ENCODE data around the gene DNAJB14. TPM values are rescaled to one million over a fixed set of nuclear protein-coding genes. Genes with fewer than 3 reads are reported as not detected.

The DNAJB14 gene
- total and polyA plus RNA-seq, 2 of the 13 experiments (the other 11 are each of a cell fraction or from before 2014, with no cell fraction given): 9.1 to 38.1 TPM

DNA sequence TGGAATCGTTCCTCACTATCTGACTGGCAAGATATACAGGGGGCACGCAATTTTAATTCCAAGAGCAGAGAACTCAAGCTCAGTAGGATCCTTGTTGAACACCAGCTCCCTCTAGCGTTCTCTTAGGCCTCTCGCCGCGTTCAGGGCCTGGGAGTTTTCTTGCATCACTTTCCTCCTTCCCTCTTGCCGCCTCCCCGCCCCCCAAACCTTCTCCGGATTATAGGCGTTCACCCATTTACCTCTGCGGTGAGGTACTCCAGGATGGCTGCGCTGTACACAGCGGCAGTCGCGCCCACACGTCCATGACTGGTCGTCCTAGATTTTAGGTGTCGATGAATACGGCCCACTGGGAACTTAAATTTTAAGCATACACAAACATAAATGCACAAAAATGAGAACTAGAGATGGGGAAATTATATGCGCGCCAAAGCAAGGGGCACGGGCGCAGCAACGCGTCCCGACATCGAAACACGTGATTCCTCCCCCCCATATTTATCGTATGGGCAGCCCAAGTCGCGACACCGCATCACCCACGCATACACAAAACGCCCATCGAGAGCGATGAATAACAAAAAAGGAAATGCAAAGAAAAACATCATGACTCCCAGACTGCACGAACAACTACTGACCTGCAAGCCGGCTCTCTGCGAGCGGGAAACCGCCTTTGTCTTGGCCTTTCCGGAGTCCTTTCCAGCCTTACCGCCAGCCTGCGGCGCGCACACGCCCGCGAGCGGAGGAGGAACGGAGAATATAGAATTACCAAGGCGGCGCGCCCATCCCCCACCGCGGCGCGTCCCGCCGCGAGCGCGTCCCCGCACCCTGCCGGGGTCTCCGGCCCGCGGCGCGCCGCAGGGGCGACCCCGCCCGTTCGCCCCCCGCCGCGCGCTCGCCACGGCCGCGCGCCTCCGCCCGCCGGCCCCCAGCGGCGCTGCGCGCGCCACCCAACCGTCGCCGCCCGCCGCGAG, 2.9 kb upstream of the DNAJB14 start (continued):
- TF ChIP-seq ZFP90 (CRISPR knock-in tag; IDR thresholded peaks at IDR 0.05; ENCODE audit: borderline replicate concordance) (no peak), BATF2 (CRISPR knock-in tag; IDR thresholded peaks at IDR 0.05) (no peak), ZNF619 (CRISPR knock-in tag; IDR thresholded peaks at IDR 0.05) (no peak; the same call in 1 of the 2 replicates), FOXC1 (CRISPR knock-in tag; IDR thresholded peaks at IDR 0.05; ENCODE audit: borderline replicate concordance) (no peak; the same call in 1 of the 2 replicates), ZSCAN25 (CRISPR knock-in tag; IDR thresholded peaks at IDR 0.05) (peak; percentile 56; the same call in 1 of the 2 replicates), NRL (CRISPR knock-in tag; IDR thresholded peaks at IDR 0.05; ENCODE audit: borderline replicate concordance) (no peak), SMC3 (IDR thresholded peaks at IDR 0.05; ENCODE audit: low read length) (peak; percentile 61), ZNF432 (CRISPR knock-in tag; IDR thresholded peaks at IDR 0.05; ENCODE audit: borderline replicate concordance) (no peak), ZNF747 (CRISPR knock-in tag; IDR thresholded peaks at IDR 0.05; ENCODE audit: borderline replicate concordance) (no peak), MATR3 (CRISPR knock-in tag; IDR thresholded peaks at IDR 0.05) (no peak), RBAK (CRISPR knock-in tag; IDR thresholded peaks at IDR 0.05) (no peak), ZNF83 (CRISPR knock-in tag; IDR thresholded peaks at IDR 0.05; ENCODE audit: borderline replicate concordance) (no peak), TERF1 (CRISPR knock-in tag; IDR thresholded peaks at IDR 0.05) (no peak), PCBP2 (optimal IDR thresholded peaks at IDR 0.05; ENCODE audit: low read depth, low read length, poor library complexity, severe bottlenecking) (no peak)
- TF ChIP-seq, protein P1, sequence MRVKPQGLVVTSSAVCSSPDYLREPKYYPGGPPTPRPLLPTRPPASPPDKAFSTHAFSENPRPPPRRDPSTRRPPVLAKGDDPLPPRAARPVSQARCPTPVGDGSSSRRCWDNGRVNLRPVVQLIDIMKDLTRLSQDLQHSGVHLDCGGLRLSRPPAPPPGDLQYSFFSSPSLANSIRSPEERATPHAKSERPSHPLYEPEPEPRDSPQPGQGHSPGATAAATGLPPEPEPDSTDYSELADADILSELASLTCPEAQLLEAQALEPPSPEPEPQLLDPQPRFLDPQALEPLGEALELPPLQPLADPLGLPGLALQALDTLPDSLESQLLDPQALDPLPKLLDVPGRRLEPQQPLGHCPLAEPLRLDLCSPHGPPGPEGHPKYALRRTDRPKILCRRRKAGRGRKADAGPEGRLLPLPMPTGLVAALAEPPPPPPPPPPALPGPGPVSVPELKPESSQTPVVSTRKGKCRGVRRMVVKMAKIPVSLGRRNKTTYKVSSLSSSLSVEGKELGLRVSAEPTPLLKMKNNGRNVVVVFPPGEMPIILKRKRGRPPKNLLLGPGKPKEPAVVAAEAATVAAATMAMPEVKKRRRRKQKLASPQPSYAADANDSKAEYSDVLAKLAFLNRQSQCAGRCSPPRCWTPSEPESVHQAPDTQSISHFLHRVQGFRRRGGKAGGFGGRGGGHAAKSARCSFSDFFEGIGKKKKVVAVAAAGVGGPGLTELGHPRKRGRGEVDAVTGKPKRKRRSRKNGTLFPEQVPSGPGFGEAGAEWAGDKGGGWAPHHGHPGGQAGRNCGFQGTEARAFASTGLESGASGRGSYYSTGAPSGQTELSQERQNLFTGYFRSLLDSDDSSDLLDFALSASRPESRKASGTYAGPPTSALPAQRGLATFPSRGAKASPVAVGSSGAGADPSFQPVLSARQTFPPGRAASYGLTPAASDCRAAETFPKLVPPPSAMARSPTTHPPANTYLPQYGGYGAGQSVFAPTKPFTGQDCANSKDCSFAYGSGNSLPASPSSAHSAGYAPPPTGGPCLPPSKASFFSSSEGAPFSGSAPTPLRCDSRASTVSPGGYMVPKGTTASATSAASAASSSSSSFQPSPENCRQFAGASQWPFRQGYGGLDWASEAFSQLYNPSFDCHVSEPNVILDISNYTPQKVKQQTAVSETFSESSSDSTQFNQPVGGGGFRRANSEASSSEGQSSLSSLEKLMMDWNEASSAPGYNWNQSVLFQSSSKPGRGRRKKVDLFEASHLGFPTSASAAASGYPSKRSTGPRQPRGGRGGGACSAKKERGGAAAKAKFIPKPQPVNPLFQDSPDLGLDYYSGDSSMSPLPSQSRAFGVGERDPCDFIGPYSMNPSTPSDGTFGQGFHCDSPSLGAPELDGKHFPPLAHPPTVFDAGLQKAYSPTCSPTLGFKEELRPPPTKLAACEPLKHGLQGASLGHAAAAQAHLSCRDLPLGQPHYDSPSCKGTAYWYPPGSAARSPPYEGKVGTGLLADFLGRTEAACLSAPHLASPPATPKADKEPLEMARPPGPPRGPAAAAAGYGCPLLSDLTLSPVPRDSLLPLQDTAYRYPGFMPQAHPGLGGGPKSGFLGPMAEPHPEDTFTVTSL (CRISPR knock-in tag; IDR thresholded peaks at IDR 0.05; ENCODE audit: borderline replicate concordance): no peak
- TF ChIP-seq, protein P2, sequence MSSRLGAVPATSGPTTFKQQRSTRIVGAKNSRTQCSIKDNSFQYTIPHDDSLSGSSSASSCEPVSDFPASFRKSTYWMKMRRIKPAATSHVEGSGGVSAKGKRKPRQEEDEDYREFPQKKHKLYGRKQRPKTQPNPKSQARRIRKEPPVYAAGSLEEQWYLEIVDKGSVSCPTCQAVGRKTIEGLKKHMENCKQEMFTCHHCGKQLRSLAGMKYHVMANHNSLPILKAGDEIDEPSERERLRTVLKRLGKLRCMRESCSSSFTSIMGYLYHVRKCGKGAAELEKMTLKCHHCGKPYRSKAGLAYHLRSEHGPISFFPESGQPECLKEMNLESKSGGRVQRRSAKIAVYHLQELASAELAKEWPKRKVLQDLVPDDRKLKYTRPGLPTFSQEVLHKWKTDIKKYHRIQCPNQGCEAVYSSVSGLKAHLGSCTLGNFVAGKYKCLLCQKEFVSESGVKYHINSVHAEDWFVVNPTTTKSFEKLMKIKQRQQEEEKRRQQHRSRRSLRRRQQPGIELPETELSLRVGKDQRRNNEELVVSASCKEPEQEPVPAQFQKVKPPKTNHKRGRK (CRISPR knock-in tag; IDR thresholded peaks at IDR 0.05): no peak

Measured in HepG2 (cell line).